H1 (cell line): ENCODE results near the gene MAPK14. TPM values are rescaled to one million over a fixed set of nuclear protein-coding genes. Genes with fewer than 3 reads are reported as not detected.

Experiments
- CTCF ChIA-PET: fragments of 300-600 bp; sonication (Branson Sonifier 250); formaldehyde crosslinking; loops from one replicate; lab custom pipeline; 2021; ENCODE audit not compliant: partially characterized antibody; lab: Charles Lee
- POLR2A ChIA-PET: fragments of 300-600 bp; sonication (Branson Sonifier 250); formaldehyde crosslinking; loops from one replicate; lab custom pipeline; 2021; ENCODE audit warnings: inconsistent platforms; ENCODE audit not compliant: partially characterized antibody; lab: Charles Lee
- DNase-seq, 2 experiments: peaks; one replicate each; pipeline versions ENCODE4 v3.0.0 to v3.0.0-alpha.2; 2010 to 2022; ENCODE audit warnings: low spot score in 2 of 2, low read depth in 1 of 2, mixed read lengths in 1 of 2
- FAIRE-seq: peaks from 2 replicates; lab custom pipeline; 2011; peaks lifted over from hg19 to GRCh38; lab: Jason Lieb, UNC
- H2AFZ ChIP-seq: 2 replicates; pipeline ENCODE4 v1.8.1; 2012; ENCODE audit warnings: low read length, inconsistent platforms
- H2AK5ac ChIP-seq: 2 replicates; pipeline ENCODE4 v1.6.1; 2013; ENCODE audit warnings: low read depth, low read length
- H2BK120ac ChIP-seq: replicated peaks from 2 replicates; pipeline ENCODE3; 2013; ENCODE audit warnings: low read depth, low read length, inconsistent platforms
- H2BK12ac ChIP-seq: 2 replicates; pipeline ENCODE4 v1.6.1; 2013; ENCODE audit warnings: low read depth, low read length
- H2BK15ac ChIP-seq: 2 replicates; pipeline ENCODE4 v1.6.1; 2013; ENCODE audit warnings: low read length
- H2BK20ac ChIP-seq: 2 replicates; pipeline ENCODE4 v1.6.1; 2013; ENCODE audit warnings: low read length
- H2BK5ac ChIP-seq: 2 replicates; pipeline ENCODE4 v1.6.1; 2013; ENCODE audit warnings: low read depth, low read length
- H3K14ac ChIP-seq: 2 replicates; pipeline ENCODE4 v1.6.1; 2013; ENCODE audit warnings: inconsistent platforms; ENCODE audit not compliant: insufficient read length
- H3K18ac ChIP-seq: 2 replicates; pipeline ENCODE4 v1.6.1; 2013; ENCODE audit warnings: low read length; ENCODE audit errors: extremely low read depth
- H3K23ac ChIP-seq: 2 replicates; pipeline ENCODE4 v1.6.1; 2013; ENCODE audit warnings: inconsistent platforms; ENCODE audit not compliant: insufficient read length
- H3K23me2 ChIP-seq: 2 replicates; pipeline ENCODE4 v1.6.1; 2013; ENCODE audit warnings: low read depth, low read length
- H3K27ac ChIP-seq: 2 replicates; pipeline ENCODE4 v1.6.1; 2011; ENCODE audit warnings: low read depth, low read length, inconsistent platforms
- H3K27me3 ChIP-seq, 4 experiments: replicated peaks in 1 of 4; 1 replicate in 1 of 4; 2 replicates in 3 of 4; pipeline versions ENCODE4 v1.6.1 to v1.8.1; 2011 to 2013; ENCODE audit warnings: low read length in 3 of 4, mild to moderate bottlenecking in 3 of 4, inconsistent platforms in 2 of 4, mixed read lengths in 2 of 4, moderate library complexity in 1 of 4; ENCODE audit not compliant: control insufficient read depth in 3 of 4, insufficient read depth in 3 of 4; ENCODE audit errors: extremely low read depth in 1 of 4
- H3K36me3 ChIP-seq, 4 experiments: 2 replicates each; pipeline versions ENCODE4 v1.6.1 to v1.8.1; 2011 to 2013; ENCODE audit warnings: mild to moderate bottlenecking in 4 of 4, low read length in 3 of 4, moderate library complexity in 2 of 4, control low read depth in 1 of 4, inconsistent platforms in 1 of 4; ENCODE audit not compliant: insufficient read depth in 4 of 4, control insufficient read depth in 2 of 4
- H3K4ac ChIP-seq: replicated peaks from 2 replicates; pipeline ENCODE3; 2013; ENCODE audit warnings: low read length, low read depth, mixed read lengths, inconsistent platforms; ENCODE audit not compliant: insufficient read length
- H3K4me1 ChIP-seq, 4 experiments: replicated peaks in 1 of 4; 1 replicate in 1 of 4; 2 replicates in 3 of 4; pipeline versions ENCODE4 v1.6.1 to v1.8.1; 2011 to 2013; ENCODE audit warnings: low read length in 3 of 4, inconsistent platforms in 2 of 4, mixed read lengths in 1 of 4; ENCODE audit not compliant: insufficient read depth in 4 of 4, control insufficient read depth in 3 of 4
- H3K4me2 ChIP-seq, 2 experiments: 2 replicates each; pipeline versions ENCODE4 v1.6.1 to v1.8.1; 2011 to 2013; ENCODE audit warnings: low read depth in 2 of 2, low read length in 2 of 2, control low read depth in 1 of 2, inconsistent platforms in 1 of 2, mild to moderate bottlenecking in 1 of 2; ENCODE audit not compliant: insufficient read depth in 1 of 2
- H3K4me3 ChIP-seq, 4 experiments: fragments of 200-600, 300-600 bp in 1 of 4; sonication (generic), shearing (Covaris generic), sonication (Bioruptor Twin) in 1 of 4; 2 replicates each; pipeline versions ENCODE4 v1.5.1 to v1.8.1; 2011 to 2016; ENCODE audit warnings: low read length in 4 of 4, low read depth in 3 of 4, control low read depth in 2 of 4, inconsistent platforms in 2 of 4, mild to moderate bottlenecking in 2 of 4, mixed read lengths in 1 of 4, moderate library complexity in 1 of 4; ENCODE audit not compliant: insufficient read depth in 2 of 4; ENCODE audit errors: extremely low read depth in 1 of 4
- H3K56ac ChIP-seq: replicated peaks from 2 replicates; pipeline ENCODE3; 2013; ENCODE audit warnings: low read depth, mild to moderate bottlenecking, mixed read lengths, low read length, inconsistent platforms; ENCODE audit not compliant: insufficient read length
- H3K79me1 ChIP-seq: 2 replicates; pipeline ENCODE4 v1.6.1; 2013; ENCODE audit warnings: low read depth, low read length, control low read depth
- H3K79me2 ChIP-seq, 2 experiments: 2 replicates each; pipeline versions ENCODE4 v1.6.1 to v1.8.1; 2012 to 2013; ENCODE audit warnings: low read length in 2 of 2, mild to moderate bottlenecking in 2 of 2, inconsistent platforms in 1 of 2; ENCODE audit not compliant: insufficient read depth in 2 of 2, control insufficient read depth in 1 of 2
- H3K9ac ChIP-seq, 4 experiments: replicated peaks in 1 of 4; 1 replicate in 1 of 4; 2 replicates in 3 of 4; pipeline versions ENCODE4 v1.6.1 to v1.8.1; 2011 to 2013; ENCODE audit warnings: low read depth in 3 of 4, low read length in 3 of 4, control low read depth in 2 of 4, mild to moderate bottlenecking in 2 of 4, moderate library complexity in 2 of 4, inconsistent platforms in 1 of 4; ENCODE audit errors: extremely low read depth in 1 of 4
- H3K9me3 ChIP-seq, 2 experiments: 2 replicates each; pipeline versions ENCODE4 v1.6.1 to v1.8.1; 2012 to 2013; ENCODE audit warnings: mild to moderate bottlenecking in 2 of 2, moderate library complexity in 2 of 2, control low read depth in 1 of 2, inconsistent platforms in 1 of 2, low read depth in 1 of 2, low read length in 1 of 2, mixed read lengths in 1 of 2; ENCODE audit not compliant: insufficient read depth in 2 of 2
- H4K20me1 ChIP-seq, 2 experiments: replicated peaks in 1 of 2; 2 replicates each; pipeline versions ENCODE3 to v1.8.1; 2011 to 2013; ENCODE audit warnings: inconsistent platforms in 2 of 2, low read length in 2 of 2, mild to moderate bottlenecking in 1 of 2; ENCODE audit not compliant: insufficient read depth in 2 of 2, control insufficient read depth in 1 of 2
- H4K5ac ChIP-seq: 2 replicates; pipeline ENCODE4 v1.6.1; 2013; ENCODE audit warnings: low read length, low read depth, mixed read lengths, inconsistent platforms; ENCODE audit not compliant: insufficient read length
- H4K8ac ChIP-seq: 2 replicates; pipeline ENCODE4 v1.8.0; 2013; ENCODE audit warnings: mild to moderate bottlenecking, moderate library complexity, low read length, inconsistent platforms; ENCODE audit not compliant: insufficient read depth; ENCODE audit errors: extremely low read depth
- H4K91ac ChIP-seq: replicated peaks from 2 replicates; pipeline ENCODE3; 2013; ENCODE audit warnings: low read length, mixed read lengths, inconsistent platforms; ENCODE audit not compliant: insufficient read length
- BCL11A ChIP-seq, 2 experiments: IDR thresholded peaks; one replicate each; pipeline ENCODE4 v1.6.1; 2011; ENCODE audit warnings: low read depth in 2 of 2, low read length in 2 of 2, mild to moderate bottlenecking in 2 of 2
- CEBPB ChIP-seq: IDR thresholded peaks from 2 replicates; pipeline ENCODE4 v1.6.1; 2012; ENCODE audit warnings: low read depth, low read length
- CHD1 ChIP-seq: IDR thresholded peaks from 2 replicates; pipeline ENCODE4 v1.6.1; 2012; ENCODE audit warnings: low read depth, low read length, improper control_type of control experiment
- CHD2 ChIP-seq: IDR thresholded peaks from 2 replicates; pipeline ENCODE4 v1.6.1; 2012; ENCODE audit warnings: low read length, improper control_type of control experiment
- EP300 ChIP-seq, 2 experiments: IDR thresholded peaks; 1 replicate in 1 of 2; 2 replicates in 1 of 2; pipeline ENCODE4 v1.6.1; 2011 to 2012; ENCODE audit warnings: low read depth in 2 of 2, low read length in 2 of 2, mild to moderate bottlenecking in 2 of 2, borderline replicate concordance in 1 of 2, inconsistent platforms in 1 of 2, moderate library complexity in 1 of 2
- FOSL1 ChIP-seq: IDR thresholded peaks from 2 replicates; pipeline ENCODE4 v1.6.1; 2011; ENCODE audit warnings: mild to moderate bottlenecking, low read depth, low read length, moderate library complexity; ENCODE audit not compliant: insufficient read depth
- JUN ChIP-seq: IDR thresholded peaks from 2 replicates; pipeline ENCODE4 v1.6.1; 2011; ENCODE audit warnings: low read depth, mild to moderate bottlenecking, improper control_type of control experiment, low read length
- NRF1 ChIP-seq: IDR thresholded peaks from 2 replicates; pipeline ENCODE4 v1.6.1; 2011; ENCODE audit warnings: mild to moderate bottlenecking, low read depth, low read length, improper control_type of control experiment
- SIX5 ChIP-seq: IDR thresholded peaks from 2 replicates; pipeline ENCODE4 v1.6.1; 2011; ENCODE audit warnings: mild to moderate bottlenecking, low read depth, low read length
- SP2 ChIP-seq: IDR thresholded peaks from 2 replicates; pipeline ENCODE4 v1.6.1; 2012; ENCODE audit warnings: mild to moderate bottlenecking, low read length, inconsistent platforms
- TAF7 ChIP-seq: optimal IDR thresholded peaks from 2 replicates; pipeline ENCODE3; 2011; ENCODE audit warnings: low read depth, mild to moderate bottlenecking, inconsistent platforms, low read length, moderate library complexity, borderline replicate concordance
- TCF12 ChIP-seq: IDR thresholded peaks from 2 replicates; pipeline ENCODE4 v1.6.1; 2011; ENCODE audit warnings: low read depth, mild to moderate bottlenecking, low read length
- WGBS, 2 experiments: shearing (Covaris generic) in 1 of 2; methylation state at CpG; one replicate each; pipeline versions ENCODE4 v1.1.6 to v1.1.7; 2013 to 2015; ENCODE audit warnings: low lambda C conversion rate in 2 of 2, mixed read lengths in 2 of 2, inconsistent platforms in 1 of 2, low coverage in 1 of 2, missing lambda C conversion rate in 1 of 2; ENCODE audit not compliant: insufficient replicate concordance in 2 of 2, insufficient coverage in 1 of 2, insufficient read length in 1 of 2; ENCODE audit errors: extremely low coverage in 1 of 2, missing lambda C conversion rate in 1 of 2; 5-methylcytosine and 5-hydroxymethylcytosine counted together
- polyA plus RNA-seq, 7 experiments: library from polyadenylated mRNA; depleted of rRNA in 3 of 7; stranded (reverse) in 5 of 7; unstranded in 2 of 7; fragments of >200 nt in 5 of 7; fragments of 200-250 nt in 2 of 7; gene quantifications; 1 replicate in 5 of 7; 2 replicates in 1 of 7; 4 replicates in 1 of 7; pipeline versions ENCODE4 v1.2.1 to v1.2.3, GENCODE V29; 2011 to 2013; ENCODE audit warnings: missing spikeins in 2 of 7, mixed read lengths in 2 of 7
- total RNA-seq: library from RNA; stranded (reverse); fragmentation: NEBNext Ultra II Directional; extraction: Animal tissue kit (Norgen Biotek cat#: 25700); gene quantifications from 2 replicates; pipeline ENCODE4 v1.2.1, GENCODE V29; 2021

The MAPK14 gene
- total and polyA plus RNA-seq, 2 of the 8 experiments (the other 6 are each of a cell fraction or from before 2014, with no cell fraction given), result 18.1 to 39.3 TPM

GRCh38 chr6:36025260-36025931 lies 2.2 kb upstream of the MAPK14 start:
- no peak overlapping the region for H3K18ac ChIP-seq
- TF ChIP-seq BCL11A (IDR thresholded peaks at IDR 0.05; ENCODE audit: low read depth in 2 of 2, low read length in 2 of 2) (no peak), SIX5 (no peak), SP2 (no peak), CHD1 (no peak), JUN (no peak), CEBPB (no peak), NRF1 (no peak), TCF12 (no peak), EP300 (IDR thresholded peaks at IDR 0.05; ENCODE audit: borderline replicate concordance in 1 of 2, low read depth in 2 of 2, low read length in 2 of 2) (no peak), FOSL1 (no peak), CHD2 (no peak), TAF7 (no peak)

More at GRCh38 chr6:36025260-36025931, 2.2 kb upstream of the MAPK14 start:
- no peak overlapping the region for H3K27ac ChIP-seq
- H3K23me2 ChIP-seq, result peaks cover 15% of the 10 kb centered on the region
- peaks cover 0 to 24% of the 10 kb centered on the region in 2 experiments; a peak in 3 of 4 replicates for H3K79me2 ChIP-seq
- no peaks in the 10 kb centered on the region for H3K9me3 ChIP-seq
- peak overlapping the region; percentile 90; the same call in 1 of the 2 replicates for H2AFZ ChIP-seq
- no peak overlapping the region for H2AK5ac ChIP-seq
- H2BK5ac ChIP-seq, result no peak overlapping the region
- H3K4me2 ChIP-seq, result peak overlapping the region; percentile 25 to 93; a peak in 2 of 4 replicates
- peaks cover 0 to 1% of the 10 kb centered on the region in 2 experiments for H4K20me1 ChIP-seq
- no peak overlapping the region for H3K9ac ChIP-seq
- H3K56ac ChIP-seq, result no peak overlapping the region
- 85% methylated on average over 1 of the region's 1 CpG; no CpG with 5 or more reads in 1 of the 2 experiments for WGBS, 2 experiments
- no peaks in the 10 kb centered on the region for H3K27me3 ChIP-seq
- H2BK12ac ChIP-seq, result no peak overlapping the region
- FAIRE-seq, result no peak
- H3K23ac ChIP-seq, result no peak overlapping the region
- H4K8ac ChIP-seq, result no peak overlapping the region
- DNase-seq, result no peak
- no peak overlapping the region for H4K91ac ChIP-seq
- no peak overlapping the region for H3K4ac ChIP-seq
- no peak overlapping the region for H2BK15ac ChIP-seq
- CTCF ChIA-PET, result interaction anchor here (1.0 to 6.1 kb wide), 5 partner anchors 13 to 70 kb away, joined by 3 to 57 read pairs (median 4); no protein-coding TSS in a partner anchor
- peaks cover 4% of the 10 kb centered on the region; the same call in 1 of the 2 replicates for H3K79me1 ChIP-seq
- no peaks in the 10 kb centered on the region for H3K36me3 ChIP-seq
- H4K5ac ChIP-seq, result no peak overlapping the region
- H3K4me1 ChIP-seq, result peaks cover 0 to 19% (median 13%) of the 10 kb centered on the region in 4 experiments; a peak in 5 of 7 replicates
- POLR2A ChIA-PET, result interaction anchor here (1.4 kb wide), 1 partner anchor 106 kb away, joined by 4 read pairs; no protein-coding TSS in a partner anchor
- no peak overlapping the region for H3K14ac ChIP-seq
- no peak overlapping the region for H2BK120ac ChIP-seq
- 0 out of 2 replicates have a peak overlapping the region, but pooled peaks have one; percentile 24 for H2BK20ac ChIP-seq
- H3K4me3 ChIP-seq, result peak overlapping the region in 1 of 4 experiments; percentile 60; a peak in 1 of 8 replicates
